Caco-2 (cell line): Measurements from ENCODE around the gene PTPRF. TPM values are rescaled to one million over a fixed set of nuclear protein-coding genes. Genes with fewer than 3 reads are reported as not detected.
A peak's percentile ranks its signal among the peaks of the same experiment; 100 is the strongest.

Experiments
- BruUV-seq: library from RNA; stranded (reverse); fragments of 400-500 nt; replicated peaks from 2 replicates; lab custom pipeline; 2021; lab: Mats Ljungman, UMichigan
- CTCF ChIA-PET: fragments of 300-600 bp; sonication (Branson Sonifier 250); formaldehyde crosslinking; loops from one replicate; lab custom pipeline; 2022; ENCODE audit warnings: antibody characterized with exemption; lab: Charles Lee
- POLR2A ChIA-PET: fragments of 300-600 bp; sonication (Branson Sonifier 250); formaldehyde crosslinking; loops from one replicate; lab custom pipeline; 2022; ENCODE audit warnings: antibody characterized with exemption; lab: Charles Lee
- DNase-seq, 2 experiments: peaks; one replicate each; pipeline versions ENCODE4 v3.0.0 to v3.0.0-alpha.2; 2020 to 2022
- H3K27me3 ChIP-seq: replicated peaks from 2 replicates; pipeline ENCODE4 v1.6.0; 2011; ENCODE audit warnings: low read length; ENCODE audit not compliant: control insufficient read depth, insufficient read depth
- H3K36me3 ChIP-seq: 2 replicates; pipeline ENCODE4 v1.5.1; 2011; ENCODE audit warnings: low read length; ENCODE audit not compliant: control insufficient read depth, insufficient read depth
- H3K4me1 ChIP-seq: fragments of 250-450 bp; sonication (Bioruptor Pico); 2 replicates; pipeline ENCODE4 v1.5.1; 2020; ENCODE audit warnings: mild to moderate bottlenecking
- H3K4me3 ChIP-seq: 2 replicates; pipeline ENCODE4 v1.5.1; 2011; ENCODE audit warnings: low read depth, mild to moderate bottlenecking, control low read depth, low read length
- H3K9me3 ChIP-seq: fragments of 250-450 bp; sonication (Bioruptor Pico); 2 replicates; pipeline ENCODE4 v1.5.1; 2020; ENCODE audit warnings: mild to moderate bottlenecking, moderate library complexity
- H3K27ac Mint-ChIP-seq: one replicate; pipeline ENCODE4 v1.8.0; 2022; ENCODE audit warnings: mixed read lengths; ENCODE audit not compliant: unreplicated experiment
- H3K27me3 Mint-ChIP-seq: one replicate; pipeline ENCODE4 v1.8.0; 2022; ENCODE audit warnings: mixed read lengths; ENCODE audit not compliant: insufficient read depth, unreplicated experiment
- H3K36me3 Mint-ChIP-seq: one replicate; pipeline ENCODE4 v1.8.0; 2022; ENCODE audit warnings: mild to moderate bottlenecking, mixed read lengths; ENCODE audit not compliant: insufficient read depth, unreplicated experiment
- H3K4me1 Mint-ChIP-seq: one replicate; pipeline ENCODE4 v1.8.0; 2022; ENCODE audit warnings: low read depth, mixed read lengths; ENCODE audit not compliant: unreplicated experiment
- H3K4me3 Mint-ChIP-seq: one replicate; pipeline ENCODE4 v1.8.0; 2022; ENCODE audit warnings: mild to moderate bottlenecking, moderate library complexity, mixed read lengths; ENCODE audit not compliant: unreplicated experiment
- H3K9me3 Mint-ChIP-seq: one replicate; pipeline ENCODE4 v1.8.0; 2022; ENCODE audit warnings: mixed read lengths; ENCODE audit not compliant: unreplicated experiment
- CTCF ChIP-seq, 2 experiments: fragments of 200-600 bp in 1 of 2; IDR thresholded peaks; 1 replicate in 1 of 2; 2 replicates in 1 of 2; pipeline versions ENCODE4 v1.5.1 to v1.8.0; 2011 to 2022; ENCODE audit warnings: antibody characterized with exemption in 1 of 2, control low read depth in 1 of 2, inconsistent platforms in 1 of 2, low read depth in 1 of 2, low read length in 1 of 2, mild to moderate bottlenecking in 1 of 2, moderate library complexity in 1 of 2; ENCODE audit not compliant: insufficient read depth in 1 of 2, severe bottlenecking in 1 of 2, unreplicated experiment in 1 of 2
- intact Hi-C: fragments of 100-400 bp; cut with micrococcal nuclease; formaldehyde crosslinking; loops from one replicate; pipeline ENCODE4 v1.10.0; 2022; ENCODE audit not compliant: unreplicated experiment
- total RNA-seq: library from RNA; stranded (reverse); gene quantifications from 2 replicates; pipeline ENCODE4 v1.2.3, GENCODE V29; 2022

PTPRF gene
- total RNA-seq, 1 experiment from 2014 or later = 158 TPM

GRCh38 chr1:43521078-43521477 lies 9.6 kb upstream of the PTPRF start:
- no peaks in the 10 kb centered on the region for H3K36me3 Mint-ChIP-seq
- DNase-seq = no peak
- CTCF ChIA-PET = no interaction called here
- no peak overlapping the region for H3K27ac Mint-ChIP-seq
- no TSS peak for BruUV-seq
- Histone ChIP-seq H3K36me3 (no peaks in the 10 kb centered on the region), H3K9me3 (no peaks in the 10 kb centered on the region), H3K4me1 (peaks cover 24% of the 10 kb centered on the region), H3K4me3 (no peak overlapping the region), H3K27me3 (no peaks in the 10 kb centered on the region)
- peaks cover 13% of the 10 kb centered on the region for H3K9me3 Mint-ChIP-seq
- peaks cover 33% of the 10 kb centered on the region for H3K4me1 Mint-ChIP-seq
- TF ChIP-seq CTCF (IDR thresholded peaks at IDR 0.05; ENCODE audit: insufficient read depth in 1 of 2, low read depth in 1 of 2, low read length in 1 of 2, severe bottlenecking in 1 of 2, unreplicated experiment in 1 of 2) = no peak
- intact Hi-C loops = loop anchor here (5.0 kb wide), 1 partner anchor 69 kb away; the partner anchor contains the start of gene HYI
- POLR2A ChIA-PET = no interaction called here
- no peaks in the 10 kb centered on the region for H3K27me3 Mint-ChIP-seq
- no peak overlapping the region for H3K4me3 Mint-ChIP-seq

- ChIA-PET POLR2A (no interaction called here), CTCF (no interaction called here)
- Mint-ChIP-seq H3K36me3 (no peaks in the 10 kb centered on the region), H3K9me3 (peaks cover 13% of the 10 kb centered on the region), H3K27me3 (no peaks in the 10 kb centered on the region), H3K4me1 (peaks cover 34% of the 10 kb centered on the region), H3K27ac (no peak overlapping the region), H3K4me3 (no peak overlapping the region)
- Histone ChIP-seq H3K4me3 (no peak overlapping the region), H3K4me1 (peaks cover 24% of the 10 kb centered on the region), H3K36me3 (no peaks in the 10 kb centered on the region), H3K27me3 (no peaks in the 10 kb centered on the region), H3K9me3 (no peaks in the 10 kb centered on the region)
- BruUV-seq = no TSS peak
- no peak for TF ChIP-seq CTCF (IDR thresholded peaks at IDR 0.05; ENCODE audit: insufficient read depth in 1 of 2, low read depth in 1 of 2, low read length in 1 of 2, severe bottlenecking in 1 of 2, unreplicated experiment in 1 of 2)
- no peak for DNase-seq
- intact Hi-C loops = loop anchor here (5.0 kb wide), 1 partner anchor 69 kb away; the partner anchor contains the start of gene HYI
Measured at GRCh38 chr1:43521756-43522155, 8.9 kb upstream of the PTPRF start.

GRCh38 chr1:43522431-43522775 lies 8.3 kb upstream of the PTPRF start:
- CTCF ChIA-PET = no interaction called here
- no TSS peak for BruUV-seq
- Mint-ChIP-seq H3K9me3 (peaks cover 13% of the 10 kb centered on the region), H3K27me3 (no peaks in the 10 kb centered on the region), H3K27ac (peak overlapping the region; percentile 59), H3K4me3 (no peak overlapping the region), H3K36me3 (no peaks in the 10 kb centered on the region), H3K4me1 (peaks cover 34% of the 10 kb centered on the region)
- H3K4me1 ChIP-seq = peaks cover 24% of the 10 kb centered on the region
- DNase-seq = no peak
- no peaks in the 10 kb centered on the region for H3K9me3 ChIP-seq
- POLR2A ChIA-PET = no interaction called here
- no peaks in the 10 kb centered on the region for H3K36me3 ChIP-seq
- intact Hi-C loops = loop anchor here (5.0 kb wide), 1 partner anchor 70 kb away; the partner anchor contains the start of gene HYI
- TF ChIP-seq CTCF (IDR thresholded peaks at IDR 0.05; ENCODE audit: insufficient read depth in 1 of 2, low read depth in 1 of 2, low read length in 1 of 2, severe bottlenecking in 1 of 2, unreplicated experiment in 1 of 2) = no peak
- H3K4me3 ChIP-seq = no peak overlapping the region
- H3K27me3 ChIP-seq = no peaks in the 10 kb centered on the region
